ENCODE data around the gene CAPG.

- TF ChIP-seq CTCF (conservative IDR thresholded peaks at IDR 0.05; ENCODE audit: low read length) (no peak), EZH2phosphoT487 (IDR thresholded peaks at IDR 0.05; ENCODE audit: borderline replicate concordance, low read depth, low read length) (no peak)
Measured at GRCh38 chr2:85401844-85402243, 8.3 kb downstream of the CAPG start.
